Hepatocyte (in vitro differentiated cells): ENCODE results near the gene STAMBP.

Experiments used
- EZH2 ChIP-seq: fragments of 200-600 bp; sonication (generic); IDR thresholded peaks from 2 replicates; pipeline ENCODE4 v1.6.1; 2016; ENCODE audit warnings: antibody characterized with exemption, mild to moderate bottlenecking, borderline replicate concordance
- TF ChIP-seq, protein P1 (sequence below): fragments of 200-600 bp; sonication (generic); IDR thresholded peaks from 2 replicates; pipeline ENCODE4 v1.5.1; 2016; ENCODE audit warnings: antibody characterized with exemption, mild to moderate bottlenecking; ENCODE audit not compliant: poor library complexity

DNA sequence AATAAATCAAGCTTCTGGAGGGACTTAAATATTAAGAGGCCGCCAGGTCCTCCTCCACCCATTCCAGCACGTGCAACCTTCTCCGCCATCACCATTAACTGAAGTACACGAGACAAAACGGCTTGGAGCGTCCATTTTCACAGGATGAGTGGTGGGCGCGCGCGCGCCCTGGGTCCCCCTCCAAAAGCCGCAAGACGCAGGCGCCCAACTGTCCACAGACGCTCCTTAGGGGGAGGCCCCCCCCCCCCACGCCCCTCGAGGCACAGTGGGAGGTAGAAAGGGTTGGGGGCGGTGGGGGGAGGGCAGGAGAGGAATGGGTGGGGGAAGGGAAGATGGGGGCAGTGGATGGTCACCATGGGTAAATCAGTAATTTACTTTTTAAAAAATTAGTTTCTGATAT, 10.5 kb upstream of the STAMBP start:
- TF ChIP-seq, protein P1, sequence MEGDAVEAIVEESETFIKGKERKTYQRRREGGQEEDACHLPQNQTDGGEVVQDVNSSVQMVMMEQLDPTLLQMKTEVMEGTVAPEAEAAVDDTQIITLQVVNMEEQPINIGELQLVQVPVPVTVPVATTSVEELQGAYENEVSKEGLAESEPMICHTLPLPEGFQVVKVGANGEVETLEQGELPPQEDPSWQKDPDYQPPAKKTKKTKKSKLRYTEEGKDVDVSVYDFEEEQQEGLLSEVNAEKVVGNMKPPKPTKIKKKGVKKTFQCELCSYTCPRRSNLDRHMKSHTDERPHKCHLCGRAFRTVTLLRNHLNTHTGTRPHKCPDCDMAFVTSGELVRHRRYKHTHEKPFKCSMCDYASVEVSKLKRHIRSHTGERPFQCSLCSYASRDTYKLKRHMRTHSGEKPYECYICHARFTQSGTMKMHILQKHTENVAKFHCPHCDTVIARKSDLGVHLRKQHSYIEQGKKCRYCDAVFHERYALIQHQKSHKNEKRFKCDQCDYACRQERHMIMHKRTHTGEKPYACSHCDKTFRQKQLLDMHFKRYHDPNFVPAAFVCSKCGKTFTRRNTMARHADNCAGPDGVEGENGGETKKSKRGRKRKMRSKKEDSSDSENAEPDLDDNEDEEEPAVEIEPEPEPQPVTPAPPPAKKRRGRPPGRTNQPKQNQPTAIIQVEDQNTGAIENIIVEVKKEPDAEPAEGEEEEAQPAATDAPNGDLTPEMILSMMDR, result no peak
- no peak for TF ChIP-seq EZH2
